ENCODE data around the gene ARMC7.

ARMC7 gene

GRCh38 chr17:75077496-75078283 lies 32.1 kb upstream of the ARMC7 start:
- DNase-seq (ENCODE audit: low read depth, low spot score) = no peak
- no peak overlapping the region for H3K27ac ChIP-seq

- no peak overlapping the region for H3K27ac ChIP-seq
- DNase-seq (ENCODE audit: low read depth, low spot score) = no peak
Observed at GRCh38 chr17:75078284-75079022, 31.3 kb upstream of the ARMC7 start.

DNA sequence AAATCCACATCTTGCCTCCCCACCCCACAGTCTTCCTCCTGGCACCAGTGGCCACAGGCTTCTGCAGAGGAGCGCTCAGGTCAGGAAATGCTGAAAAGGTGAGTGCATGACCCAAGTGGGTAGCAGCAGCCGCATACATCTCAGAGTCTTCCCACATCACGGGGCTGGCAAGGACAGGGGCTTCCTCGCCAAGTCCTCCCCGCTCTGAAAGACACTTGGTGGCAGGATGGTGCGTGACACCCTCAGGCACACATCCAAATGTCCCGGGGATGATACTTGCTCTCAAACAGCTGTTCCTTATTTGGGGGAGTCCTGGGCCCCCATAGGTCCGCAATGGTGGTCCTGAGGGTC lies 30.8 kb upstream of the ARMC7 start:
- H3K27ac ChIP-seq = no peak overlapping the region
- DNase-seq (ENCODE audit: low read depth, low spot score) = no peak

- DNase-seq (ENCODE audit: low read depth, low spot score) = no peak
- no peak overlapping the region for H3K27ac ChIP-seq
Observed at GRCh38 chr17:75081611-75082540, 27.9 kb upstream of the ARMC7 start.

- DNase-seq (ENCODE audit: low read depth, low spot score) = no peak
- H3K27ac ChIP-seq = no peak overlapping the region
Observed at GRCh38 chr17:75082683-75083082, 27.1 kb upstream of the ARMC7 start.

- no peak overlapping the region for H3K27ac ChIP-seq
- no peak for DNase-seq (ENCODE audit: low read depth, low spot score)
Observed at GRCh38 chr17:75084039-75084660, 25.6 kb upstream of the ARMC7 start.

DNA sequence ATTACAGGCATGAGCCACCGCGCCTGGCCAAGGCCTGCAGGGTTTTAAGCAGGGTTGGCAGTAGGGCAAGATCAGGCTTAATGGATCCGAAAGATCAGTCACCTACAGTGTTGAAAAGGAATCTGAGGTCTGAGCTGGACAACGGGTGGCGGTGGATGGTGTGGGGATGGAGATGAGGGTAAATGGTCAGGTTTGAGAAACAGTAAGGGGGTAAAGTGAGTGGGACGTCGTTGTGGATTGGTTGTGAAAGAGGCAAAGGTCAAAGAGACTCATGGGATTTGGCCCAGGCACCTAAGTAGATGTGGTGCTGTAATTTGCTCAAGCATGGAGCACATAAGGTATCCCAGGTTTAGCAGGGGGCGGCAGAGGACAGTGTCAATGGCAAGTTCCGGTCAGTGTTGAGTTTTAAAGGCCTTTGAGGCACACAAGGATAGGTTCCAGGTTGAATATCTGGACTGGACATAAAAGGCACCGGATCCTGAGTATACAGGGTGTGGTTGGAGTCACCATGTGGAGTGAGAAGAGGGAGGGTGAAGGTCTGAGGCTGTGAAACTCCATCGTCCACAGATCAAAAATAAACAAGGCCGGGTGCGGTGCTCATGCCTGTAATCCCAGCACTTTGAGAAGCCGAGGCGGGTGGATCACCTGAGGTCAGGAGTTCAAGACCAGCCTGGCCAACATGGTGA lies 23.1 kb upstream of the ARMC7 start:
- H3K27ac ChIP-seq = peak overlapping the region; percentile 77
- no peak for DNase-seq (ENCODE audit: low read depth, low spot score)

- DNase-seq (ENCODE audit: low read depth, low spot score) = no peak
- peak overlapping the region; percentile 77 for H3K27ac ChIP-seq
Observed at GRCh38 chr17:75087182-75087557, 22.6 kb upstream of the ARMC7 start.

DNA sequence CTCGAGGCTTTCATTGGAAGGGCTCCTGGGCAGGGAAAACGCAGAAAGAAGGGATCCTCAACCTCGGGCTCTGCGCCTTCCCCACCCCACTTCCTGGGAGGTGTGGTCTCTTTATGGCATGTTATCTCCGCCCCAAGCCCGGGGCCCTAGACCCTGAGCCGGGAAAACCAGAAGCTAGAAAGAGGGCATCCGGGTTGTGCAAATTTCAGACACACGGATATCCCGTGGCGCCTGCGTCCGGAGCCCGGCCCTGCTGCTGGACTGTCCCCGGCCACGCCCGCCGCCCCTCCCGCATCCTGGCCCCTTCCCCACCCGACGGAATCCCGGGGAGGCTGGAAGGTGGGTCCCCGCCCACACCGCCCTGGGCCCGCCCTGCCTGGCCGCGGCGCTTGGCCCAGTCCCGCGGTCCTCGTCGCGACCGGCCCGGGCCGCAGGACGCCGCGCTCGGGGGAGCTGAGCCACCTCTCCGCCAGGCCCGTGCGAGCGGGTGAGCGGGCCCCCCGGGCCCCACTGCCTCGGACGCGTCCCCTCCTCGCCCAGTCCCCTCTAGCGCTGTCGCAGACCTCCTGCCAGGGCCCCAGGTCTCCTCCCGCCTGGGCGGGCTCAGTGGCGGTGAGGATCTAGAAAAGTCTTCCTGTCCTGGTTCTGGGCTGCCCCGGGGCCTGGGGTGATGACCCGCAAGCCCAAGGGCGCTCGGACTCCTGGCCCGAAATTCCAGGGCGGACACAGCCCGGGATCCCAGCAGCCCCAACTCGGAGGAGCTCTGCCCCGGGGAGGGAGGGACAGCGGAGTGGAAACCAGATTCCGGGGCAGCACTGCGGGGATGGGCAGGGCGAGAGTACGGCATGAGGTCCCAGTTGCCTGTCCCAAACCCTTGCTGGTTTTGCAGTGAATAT lies 22.0 kb upstream of the ARMC7 start, which contains the start of gene SLC16A5:
TSS of gene SLC16A5 (plus strand) at position 397 of the 896 bp plus-strand sequence. CDS start 5,683 bp downstream, outside the sequence.
- H3K27ac ChIP-seq = peak within 1 kb of the TSS; percentile 77
- DNase-seq (ENCODE audit: low read depth, low spot score) = no peak

DNA sequence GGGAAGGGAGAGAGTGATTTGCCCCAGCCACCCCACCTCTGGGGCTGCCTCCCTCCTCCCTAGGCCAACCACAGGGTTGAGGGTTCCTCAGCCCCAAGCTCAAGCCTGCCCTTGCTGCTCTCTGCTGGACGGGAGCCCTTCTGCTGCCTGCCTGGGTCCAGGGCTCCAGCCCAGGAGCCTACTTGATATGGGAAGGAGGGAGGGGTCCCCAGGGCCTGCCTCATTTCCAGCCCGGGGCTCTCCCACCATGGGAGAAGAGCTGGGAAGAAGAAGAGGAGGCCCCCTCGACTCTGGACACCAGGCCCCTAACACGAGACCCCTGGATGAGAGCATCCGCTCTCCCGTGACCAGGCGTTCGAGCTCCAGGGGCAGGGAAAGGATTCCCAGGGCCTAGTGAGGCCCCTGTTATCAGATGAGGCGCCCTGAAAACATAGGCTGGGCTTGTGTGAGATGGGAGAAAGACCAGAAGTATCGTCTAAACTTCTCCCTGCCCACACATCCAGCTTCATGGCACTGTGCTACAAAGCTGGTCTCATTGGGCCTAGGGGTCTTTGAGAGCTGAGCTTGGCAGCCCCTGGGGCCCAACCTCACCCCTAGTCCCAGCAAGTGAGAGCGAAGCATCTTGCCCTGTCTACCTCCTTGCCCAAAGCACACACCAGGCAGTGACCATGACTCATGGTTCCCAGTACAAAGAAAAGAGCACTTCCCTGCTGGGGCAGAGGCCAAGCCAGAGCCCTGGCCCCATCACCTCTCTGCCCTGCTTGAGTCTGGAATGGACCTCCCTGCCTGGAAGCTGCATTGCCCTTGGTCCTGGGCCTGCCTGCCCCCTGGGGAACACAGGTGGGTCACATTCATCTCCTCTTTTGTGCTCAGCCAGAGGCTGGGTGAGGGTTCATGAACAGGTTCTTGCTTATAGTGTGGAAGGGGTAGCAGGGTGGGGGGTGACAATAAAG lies 21.0 kb upstream of the ARMC7 start:
- peak overlapping the region; percentile 77 for H3K27ac ChIP-seq
- no peak for DNase-seq (ENCODE audit: low read depth, low spot score)

DNA sequence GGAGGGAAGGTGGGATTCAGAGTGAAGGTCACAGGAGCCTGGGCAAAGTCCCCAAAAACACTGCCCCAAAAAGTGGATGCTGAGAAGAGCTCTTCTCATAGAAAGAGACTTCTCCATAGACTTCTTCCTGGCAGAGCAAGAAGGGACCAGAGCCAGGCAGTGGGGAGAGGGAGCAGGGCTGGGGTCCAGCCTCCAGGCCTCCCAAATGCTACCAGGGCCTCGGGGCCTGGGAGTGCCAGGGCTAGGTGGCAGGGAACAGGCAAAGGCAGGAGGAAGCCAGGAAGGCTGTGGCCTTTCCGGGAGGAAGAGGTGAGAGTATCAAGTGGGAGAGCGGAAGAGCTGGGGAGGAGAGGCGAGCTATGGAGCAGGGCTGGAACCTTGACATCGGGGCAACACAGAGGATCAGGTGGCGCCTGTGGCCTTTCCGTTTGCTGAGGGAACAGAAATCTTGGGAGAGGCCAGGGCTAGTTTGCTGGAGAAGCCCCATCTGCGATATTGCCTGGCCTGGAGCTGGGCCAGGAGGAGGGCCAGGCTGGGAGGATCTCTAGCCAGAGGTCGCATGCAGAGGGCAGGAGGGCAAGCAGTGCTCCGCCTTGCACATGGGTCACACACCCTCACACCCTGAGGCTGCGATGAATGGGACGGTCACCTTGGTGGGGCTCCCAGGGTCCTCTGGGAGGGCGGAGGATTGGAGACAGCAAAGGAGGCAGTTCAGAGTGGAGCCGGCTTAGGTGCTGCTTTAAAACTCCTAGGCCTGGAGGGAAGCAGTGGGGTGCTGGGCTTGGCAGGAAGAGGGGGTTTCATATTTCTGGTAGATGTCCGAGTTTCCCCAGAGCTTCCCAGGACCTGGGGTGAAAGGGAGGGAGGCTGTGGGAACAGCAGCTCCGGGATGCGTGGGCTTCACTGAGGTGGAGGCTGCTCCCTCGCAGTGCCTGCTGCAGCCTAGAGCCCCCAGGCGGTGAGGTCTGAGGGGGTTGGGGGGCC lies 18.6 kb upstream of the ARMC7 start:
- DNase-seq (ENCODE audit: low read depth, low spot score) = no peak
- no peak overlapping the region for H3K27ac ChIP-seq

DNA sequence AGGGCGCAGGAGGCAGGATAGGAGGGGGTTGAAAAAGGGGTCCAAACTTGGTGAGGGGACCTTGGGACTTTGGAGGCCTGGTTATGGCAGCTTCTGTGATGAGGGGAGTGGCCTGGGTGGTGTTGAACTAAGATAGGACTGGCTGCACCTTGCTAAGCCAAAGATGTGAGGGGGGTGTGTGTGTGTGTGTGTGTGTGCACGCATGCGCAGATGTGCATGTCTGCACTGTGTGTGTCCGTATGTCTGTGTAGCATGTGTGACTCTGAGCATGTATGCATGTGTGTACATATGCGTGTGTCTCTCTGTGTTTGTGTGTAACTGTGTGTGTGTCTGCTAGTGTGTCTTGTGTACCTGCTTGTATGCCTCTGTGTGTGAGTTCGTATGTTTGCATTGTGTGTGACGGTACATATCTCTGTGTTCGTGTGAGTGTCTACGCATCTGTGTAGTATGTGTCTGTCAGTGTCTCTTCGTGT lies 17.9 kb upstream of the ARMC7 start:
- DNase-seq (ENCODE audit: low read depth, low spot score) = no peak
- H3K27ac ChIP-seq = no peak overlapping the region

DNA sequence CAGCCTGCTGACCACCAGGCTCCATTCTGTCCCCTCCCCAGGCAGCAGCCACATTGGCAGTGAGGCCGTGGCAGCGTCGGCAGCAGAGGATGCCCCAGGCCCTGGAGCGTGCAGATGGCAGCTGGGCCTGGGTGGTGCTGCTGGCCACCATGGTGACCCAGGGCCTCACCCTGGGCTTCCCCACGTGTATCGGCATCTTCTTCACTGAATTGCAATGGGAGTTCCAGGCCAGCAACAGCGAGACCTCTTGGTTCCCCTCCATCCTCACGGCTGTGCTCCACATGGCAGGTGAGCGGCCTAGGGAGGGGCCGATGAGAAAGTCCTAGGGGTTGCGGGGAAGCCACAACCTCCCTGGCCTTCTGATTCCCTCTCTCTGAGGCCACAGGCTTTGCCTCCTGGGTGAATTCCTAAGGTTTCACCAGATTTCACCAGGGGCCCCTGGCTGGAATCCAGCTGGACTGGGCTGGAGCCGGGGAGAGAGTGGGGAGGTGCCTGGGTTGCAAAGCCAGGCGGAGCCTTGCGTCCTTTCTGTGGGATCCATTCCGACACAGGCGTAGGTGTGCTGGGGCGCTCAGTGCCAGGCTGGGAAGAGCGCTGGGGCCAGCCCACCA lies 16.1 kb upstream of the ARMC7 start:
- DNase-seq (ENCODE audit: low read depth, low spot score) = no peak
- no peak overlapping the region for H3K27ac ChIP-seq

GRCh38 chr17:75094871-75095399 lies 14.8 kb upstream of the ARMC7 start:
- no peak for DNase-seq (ENCODE audit: low read depth, low spot score)
- H3K27ac ChIP-seq = no peak overlapping the region

GRCh38 chr17:75096082-75096625 lies 13.6 kb upstream of the ARMC7 start:
- H3K27ac ChIP-seq = peak overlapping the region; percentile 58

More at GRCh38 chr17:75096082-75096625, 13.6 kb upstream of the ARMC7 start:
- peak; percentile 95 for DNase-seq (ENCODE audit: low read depth, low spot score)
